ENCODE results near the gene PYGB. TPM values are rescaled to one million over a fixed set of nuclear protein-coding genes. Genes with fewer than 3 reads are reported as not detected.

Gene PYGB
- total RNA-seq, 6 donors from 2014 or later, result 59.4 to 128 (median 98.4) TPM

DNA sequence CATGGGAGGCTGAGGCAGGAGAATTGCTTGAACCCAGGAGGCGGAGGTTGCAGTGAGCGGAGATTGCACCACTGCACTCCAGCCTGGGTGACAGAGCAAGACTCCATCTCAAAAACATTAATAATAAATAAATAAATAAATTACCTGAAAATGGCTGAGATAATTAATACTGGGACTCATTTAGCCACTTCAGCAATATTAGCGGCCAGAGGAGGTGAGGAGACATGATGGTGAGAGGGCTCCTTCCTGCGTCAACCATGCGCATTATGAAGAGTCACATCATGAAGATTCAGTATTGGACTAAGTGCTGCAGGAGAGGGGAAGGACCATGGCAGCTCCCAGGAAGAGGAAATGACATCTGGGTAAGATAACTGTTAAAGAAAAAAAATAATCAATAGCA, 2.9 kb upstream of the PYGB start:
- H3K4me3 ChIP-seq, result no peak overlapping the region
- 97 to 98% methylated on average over 5 of the region's 5 CpGs for WGBS, 2 donors
- no peak for ATAC-seq (ENCODE audit: low FRiP score in 2 of 2)
- H3K27ac ChIP-seq, result no peak overlapping the region
- peaks cover 10 to 28% (median 22%) of the 10 kb centered on the region in 4 donors for H3K4me1 ChIP-seq
- no peaks in the 10 kb centered on the region for H3K36me3 ChIP-seq
- no peak for DNase-seq
- TF ChIP-seq, protein P1, sequence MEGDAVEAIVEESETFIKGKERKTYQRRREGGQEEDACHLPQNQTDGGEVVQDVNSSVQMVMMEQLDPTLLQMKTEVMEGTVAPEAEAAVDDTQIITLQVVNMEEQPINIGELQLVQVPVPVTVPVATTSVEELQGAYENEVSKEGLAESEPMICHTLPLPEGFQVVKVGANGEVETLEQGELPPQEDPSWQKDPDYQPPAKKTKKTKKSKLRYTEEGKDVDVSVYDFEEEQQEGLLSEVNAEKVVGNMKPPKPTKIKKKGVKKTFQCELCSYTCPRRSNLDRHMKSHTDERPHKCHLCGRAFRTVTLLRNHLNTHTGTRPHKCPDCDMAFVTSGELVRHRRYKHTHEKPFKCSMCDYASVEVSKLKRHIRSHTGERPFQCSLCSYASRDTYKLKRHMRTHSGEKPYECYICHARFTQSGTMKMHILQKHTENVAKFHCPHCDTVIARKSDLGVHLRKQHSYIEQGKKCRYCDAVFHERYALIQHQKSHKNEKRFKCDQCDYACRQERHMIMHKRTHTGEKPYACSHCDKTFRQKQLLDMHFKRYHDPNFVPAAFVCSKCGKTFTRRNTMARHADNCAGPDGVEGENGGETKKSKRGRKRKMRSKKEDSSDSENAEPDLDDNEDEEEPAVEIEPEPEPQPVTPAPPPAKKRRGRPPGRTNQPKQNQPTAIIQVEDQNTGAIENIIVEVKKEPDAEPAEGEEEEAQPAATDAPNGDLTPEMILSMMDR (IDR thresholded peaks at IDR 0.05), result no peak
- TF ChIP-seq EP300 (IDR thresholded peaks at IDR 0.05), result no peak
- TF ChIP-seq POLR2A (IDR thresholded peaks at IDR 0.05), result no peak
- TF ChIP-seq POLR2AphosphoS5 (IDR thresholded peaks at IDR 0.05), result no peak
- no peaks in the 10 kb centered on the region for H3K27me3 ChIP-seq
- no peaks in the 10 kb centered on the region for H3K9me3 ChIP-seq

DNA sequence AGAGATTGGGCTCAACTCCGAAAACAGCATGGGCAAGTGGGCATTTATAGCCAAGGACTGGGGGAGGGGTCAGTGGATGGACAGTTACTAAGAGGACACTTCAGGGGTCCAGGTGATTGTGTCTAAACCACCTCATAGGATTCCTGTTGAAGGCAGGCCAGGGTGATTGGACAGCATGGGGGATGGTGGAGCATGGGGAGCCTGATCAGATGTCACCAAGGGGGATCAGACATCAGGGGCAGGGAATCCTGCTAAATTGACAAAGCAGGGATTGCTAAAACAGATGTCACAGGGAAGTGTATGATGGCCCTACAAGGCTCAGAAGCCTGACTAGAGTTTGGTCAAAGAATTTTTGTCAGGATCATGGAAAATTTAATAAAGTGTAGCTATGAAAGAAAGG, 2.4 kb upstream of the PYGB start:
- ATAC-seq (ENCODE audit: low FRiP score in 2 of 2), result no peak
- Histone ChIP-seq H3K9me3 (no peaks in the 10 kb centered on the region), H3K4me1 (peaks cover 10 to 32% (median 26%) of the 10 kb centered on the region in 4 donors), H3K4me3 (no peak overlapping the region), H3K36me3 (no peaks in the 10 kb centered on the region), H3K27ac (no peak overlapping the region), H3K27me3 (no peaks in the 10 kb centered on the region)
- TF ChIP-seq POLR2AphosphoS5 (IDR thresholded peaks at IDR 0.05), result no peak
- TF ChIP-seq, protein P1 (IDR thresholded peaks at IDR 0.05), result no peak
- no peak for TF ChIP-seq POLR2A (IDR thresholded peaks at IDR 0.05)
- TF ChIP-seq EP300 (IDR thresholded peaks at IDR 0.05), result no peak
- no peak for DNase-seq
- WGBS, 2 donors, result 91 to 100% methylated on average over 1 of the region's 1 CpG

DNA sequence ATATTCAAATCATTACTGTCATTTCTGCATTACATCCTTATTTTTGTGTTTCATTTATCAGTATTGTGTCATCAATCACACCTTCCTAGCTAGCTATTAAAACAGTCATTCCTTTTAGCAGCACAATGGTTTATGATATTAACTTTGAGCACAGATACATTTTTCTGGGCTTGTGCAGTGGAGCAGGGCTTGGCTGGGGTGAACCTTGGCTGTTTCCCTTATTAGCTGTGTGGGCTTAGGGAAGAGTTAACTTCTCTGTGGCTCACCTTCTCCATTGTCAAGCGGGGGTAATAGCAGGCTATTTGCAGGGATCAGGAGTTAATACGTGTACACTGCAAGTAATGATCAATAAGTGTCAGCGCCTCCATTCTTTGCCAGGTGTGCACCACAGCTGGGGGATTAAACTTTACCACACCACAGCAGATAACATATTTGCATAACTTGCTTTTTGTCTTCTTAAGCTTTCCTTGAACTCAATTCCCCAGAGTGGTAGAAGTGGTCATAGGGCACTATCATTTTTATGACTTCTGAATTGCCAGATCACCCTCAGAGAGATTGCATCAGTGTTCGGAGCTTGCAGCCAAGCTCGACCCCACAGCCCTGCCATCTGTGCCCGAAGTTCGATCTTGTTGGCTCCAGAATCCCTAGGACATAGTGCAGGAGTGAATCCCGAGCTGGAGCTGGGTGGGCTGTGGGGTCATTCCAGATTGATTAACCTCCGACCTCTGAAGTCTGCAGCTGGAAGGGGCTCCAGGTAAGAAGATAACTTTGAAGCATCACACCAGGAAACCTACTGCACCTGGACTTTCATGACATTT, 1.5 kb upstream of the PYGB start:
- TF ChIP-seq, protein P1 (IDR thresholded peaks at IDR 0.05), result no peak
- TF ChIP-seq POLR2A (IDR thresholded peaks at IDR 0.05) (no peak), POLR2AphosphoS5 (IDR thresholded peaks at IDR 0.05) (no peak), EP300 (IDR thresholded peaks at IDR 0.05) (no peak)
- 78 to 86% methylated on average over 9 of the region's 9 CpGs for WGBS, 2 donors
- no peak for DNase-seq
- H3K27ac ChIP-seq, result peak overlapping the region in 2 of 4 donors; percentile 90 to 93
- ATAC-seq (ENCODE audit: low FRiP score in 2 of 2), result no peak
- H3K27me3 ChIP-seq, result no peaks in the 10 kb centered on the region
- no peaks in the 10 kb centered on the region for H3K36me3 ChIP-seq
- no peaks in the 10 kb centered on the region for H3K9me3 ChIP-seq
- peaks cover 10 to 39% (median 27%) of the 10 kb centered on the region in 4 donors for H3K4me1 ChIP-seq
- peak overlapping the region in 2 of 4 donors; percentile 66 to 98 for H3K4me3 ChIP-seq

DNA sequence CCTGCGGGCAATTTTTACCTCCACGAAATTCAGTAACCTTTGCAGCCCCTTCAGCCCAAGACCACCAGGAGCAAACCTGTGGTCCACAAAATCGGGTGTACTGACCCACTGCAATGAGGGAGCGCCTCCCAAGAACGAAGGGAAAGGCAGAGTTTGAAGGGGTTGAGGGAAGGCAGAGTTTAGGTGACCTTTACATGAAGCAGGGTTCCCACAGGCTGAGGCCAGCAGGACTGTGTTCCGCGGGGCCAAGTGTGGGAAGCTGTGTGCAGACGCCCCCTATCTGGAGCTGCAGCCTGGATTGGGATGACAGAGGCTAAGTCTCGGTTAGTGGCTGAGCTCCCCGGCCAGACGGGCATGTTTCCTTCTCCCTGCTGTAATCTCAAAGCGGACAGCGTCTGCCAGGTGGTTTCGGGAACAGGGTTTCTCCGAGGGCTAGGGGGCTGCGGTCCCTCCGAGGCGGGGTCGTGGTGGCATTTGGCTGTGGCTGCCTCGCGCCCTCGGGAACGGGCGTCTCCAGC, 826 bp upstream of the PYGB start:
- DNase-seq (peak in 1 of 2 donors; percentile 82), ATAC-seq (ENCODE audit: low FRiP score in 2 of 2) (peak; percentile 78 to 84)
- no peaks in the 10 kb centered on the region for H3K36me3 ChIP-seq
- WGBS, 2 donors, result 13 to 36% methylated on average over 7 to 22 of the region's 24 CpGs
- no peaks in the 10 kb centered on the region for H3K9me3 ChIP-seq
- TF ChIP-seq, protein P1 (IDR thresholded peaks at IDR 0.05), result peak in 5 of 6 experiments; percentile 26 to 56 (median 39)
- no peak for TF ChIP-seq EP300 (IDR thresholded peaks at IDR 0.05)
- H3K4me3 ChIP-seq, result peak overlapping the region; percentile 66 to 98 (median 82)
- peaks cover 10 to 44% (median 27%) of the 10 kb centered on the region in 4 donors for H3K4me1 ChIP-seq
- peak overlapping the region; percentile 86 to 93 (median 90) for H3K27ac ChIP-seq
- H3K27me3 ChIP-seq, result no peaks in the 10 kb centered on the region
